Nephron (organoid): Measurements from ENCODE around the gene TIAL1.

ENCODE experiments used
- H3K27ac Mint-ChIP-seq, 3 experiments: 2 replicates each; pipeline ENCODE4 v1.8.0; 2020; ENCODE audit warnings: mixed read lengths in 3 of 3, mild to moderate bottlenecking in 2 of 3, moderate library complexity in 1 of 3
- H3K27me3 Mint-ChIP-seq: 2 replicates; pipeline ENCODE4 v1.8.0; 2021; ENCODE audit warnings: low read depth, mild to moderate bottlenecking, moderate library complexity, mixed read lengths
- H3K36me3 Mint-ChIP-seq: 2 replicates; pipeline ENCODE4 v1.8.0; 2020; ENCODE audit warnings: low read depth, mixed read lengths
- H3K4me1 Mint-ChIP-seq: 2 replicates; pipeline ENCODE4 v1.8.0; 2020; ENCODE audit warnings: mixed read lengths
- H3K4me3 Mint-ChIP-seq, 3 experiments: 2 replicates each; pipeline ENCODE4 v1.8.0; 2020; ENCODE audit warnings: mild to moderate bottlenecking in 3 of 3, mixed read lengths in 3 of 3, moderate library complexity in 2 of 3
- H3K9me3 Mint-ChIP-seq: 2 replicates; pipeline ENCODE4 v1.8.0; 2020; ENCODE audit warnings: mixed read lengths
- TF ChIP-seq, protein P1 (sequence below), 3 experiments: fragments of 200-600 bp; sonication (generic); IDR thresholded peaks; one replicate each; pipeline ENCODE4 v1.5.0; 2021; ENCODE audit warnings: antibody characterized with exemption in 3 of 3; ENCODE audit not compliant: unreplicated experiment in 3 of 3

Gene TIAL1

DNA sequence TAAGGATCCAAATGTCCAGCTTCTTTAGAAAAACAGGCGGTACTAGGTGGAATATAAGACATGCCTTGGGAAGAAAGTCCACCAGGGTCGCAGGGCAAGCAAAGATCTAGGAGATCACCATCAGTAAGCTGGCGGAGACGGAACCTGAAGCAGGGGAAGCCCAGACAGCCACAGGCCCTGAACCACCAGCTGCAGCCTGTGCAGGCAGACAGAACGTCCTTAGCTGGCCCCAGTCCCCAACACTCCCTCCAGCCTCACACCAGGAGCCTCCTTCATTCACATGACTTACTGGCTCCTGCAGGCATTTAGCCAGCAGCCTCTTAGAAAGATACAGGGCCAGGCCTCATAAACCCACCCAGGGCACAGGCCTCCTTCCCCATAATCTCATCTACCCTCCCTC, 71.6 kb downstream of the TIAL1 start:
- H3K4me3 Mint-ChIP-seq, result no peak overlapping the region
- H3K4me1 Mint-ChIP-seq, result peaks cover 30% of the 10 kb centered on the region
- H3K27me3 Mint-ChIP-seq, result peaks cover 19% of the 10 kb centered on the region
- no peaks in the 10 kb centered on the region for H3K36me3 Mint-ChIP-seq
- TF ChIP-seq, protein P1, sequence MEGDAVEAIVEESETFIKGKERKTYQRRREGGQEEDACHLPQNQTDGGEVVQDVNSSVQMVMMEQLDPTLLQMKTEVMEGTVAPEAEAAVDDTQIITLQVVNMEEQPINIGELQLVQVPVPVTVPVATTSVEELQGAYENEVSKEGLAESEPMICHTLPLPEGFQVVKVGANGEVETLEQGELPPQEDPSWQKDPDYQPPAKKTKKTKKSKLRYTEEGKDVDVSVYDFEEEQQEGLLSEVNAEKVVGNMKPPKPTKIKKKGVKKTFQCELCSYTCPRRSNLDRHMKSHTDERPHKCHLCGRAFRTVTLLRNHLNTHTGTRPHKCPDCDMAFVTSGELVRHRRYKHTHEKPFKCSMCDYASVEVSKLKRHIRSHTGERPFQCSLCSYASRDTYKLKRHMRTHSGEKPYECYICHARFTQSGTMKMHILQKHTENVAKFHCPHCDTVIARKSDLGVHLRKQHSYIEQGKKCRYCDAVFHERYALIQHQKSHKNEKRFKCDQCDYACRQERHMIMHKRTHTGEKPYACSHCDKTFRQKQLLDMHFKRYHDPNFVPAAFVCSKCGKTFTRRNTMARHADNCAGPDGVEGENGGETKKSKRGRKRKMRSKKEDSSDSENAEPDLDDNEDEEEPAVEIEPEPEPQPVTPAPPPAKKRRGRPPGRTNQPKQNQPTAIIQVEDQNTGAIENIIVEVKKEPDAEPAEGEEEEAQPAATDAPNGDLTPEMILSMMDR (IDR thresholded peaks at IDR 0.05; ENCODE audit: unreplicated experiment in 3 of 3), result no peak
- peak overlapping the region in 2 of 3 experiments; percentile 31 to 49 for H3K27ac Mint-ChIP-seq
- no peaks in the 10 kb centered on the region for H3K9me3 Mint-ChIP-seq

DNA sequence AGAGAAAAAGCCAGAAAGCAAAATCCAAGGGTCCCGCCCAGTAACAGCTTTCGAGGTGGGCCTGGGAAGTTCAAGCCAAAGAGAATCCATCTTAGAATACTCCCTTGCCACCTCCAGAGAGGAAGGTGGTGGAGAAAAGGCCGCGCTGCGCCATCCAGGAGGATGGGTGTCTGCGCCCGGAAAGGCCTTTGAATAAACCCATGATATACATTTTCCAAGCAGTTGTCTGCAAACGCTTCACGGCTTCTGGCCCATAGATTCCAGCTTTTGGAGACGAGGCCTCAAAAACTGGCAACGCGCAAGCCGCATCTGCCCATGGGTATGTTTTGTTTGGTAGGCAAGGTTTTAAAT, 72.1 kb downstream of the TIAL1 start:
- TF ChIP-seq, protein P1 (IDR thresholded peaks at IDR 0.05; ENCODE audit: unreplicated experiment in 3 of 3), result no peak
- no peak overlapping the region for H3K27ac Mint-ChIP-seq
- no peak overlapping the region for H3K4me3 Mint-ChIP-seq
- H3K27me3 Mint-ChIP-seq, result peaks cover 21% of the 10 kb centered on the region
- no peaks in the 10 kb centered on the region for H3K9me3 Mint-ChIP-seq
- peaks cover 30% of the 10 kb centered on the region for H3K4me1 Mint-ChIP-seq
- H3K36me3 Mint-ChIP-seq, result no peaks in the 10 kb centered on the region

DNA sequence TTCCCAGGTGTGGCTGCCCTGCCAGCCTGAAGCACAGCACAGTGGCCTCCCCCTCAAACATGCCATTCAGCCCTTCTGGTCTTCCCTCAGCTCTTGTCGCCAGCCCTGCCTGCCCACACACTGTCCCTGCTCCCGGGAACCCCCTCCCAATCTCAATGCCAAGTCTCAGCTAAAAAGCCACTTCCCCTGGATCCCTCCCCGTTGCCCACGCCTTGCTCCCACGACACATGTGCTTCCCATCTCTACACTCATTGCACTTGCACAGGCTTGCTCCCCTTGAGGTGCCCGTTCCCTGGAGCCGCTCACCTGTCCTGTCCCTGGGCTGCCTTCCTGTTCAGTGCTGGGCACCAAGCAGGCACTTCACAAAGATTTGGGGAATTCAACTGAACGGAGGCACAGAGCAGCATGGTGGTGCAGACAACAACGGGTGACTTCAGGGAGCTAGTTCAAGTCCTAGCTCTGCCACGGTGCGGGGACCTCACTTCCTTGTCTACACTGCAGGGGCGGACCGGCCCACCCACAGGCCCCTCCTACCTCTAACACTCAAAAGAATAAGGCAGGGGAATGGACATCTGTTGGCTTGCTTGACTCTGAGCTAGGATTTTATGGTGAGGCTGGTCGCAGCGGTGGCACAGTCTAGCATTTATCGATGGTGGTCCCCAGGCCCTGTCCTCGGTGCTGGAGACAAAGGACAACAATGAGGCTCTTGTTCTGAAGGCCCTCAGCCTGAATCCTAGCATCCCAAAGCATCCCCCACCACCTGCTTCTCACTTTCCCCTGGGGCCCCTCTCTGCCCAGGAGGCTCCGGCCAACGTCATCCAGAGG, 72.7 kb downstream of the TIAL1 start:
- Mint-ChIP-seq H3K4me1 (peaks cover 30% of the 10 kb centered on the region), H3K36me3 (no peaks in the 10 kb centered on the region), H3K27me3 (peaks cover 21% of the 10 kb centered on the region), H3K4me3 (no peak overlapping the region), H3K9me3 (no peaks in the 10 kb centered on the region), H3K27ac (no peak overlapping the region)
- TF ChIP-seq, protein P1 (IDR thresholded peaks at IDR 0.05; ENCODE audit: unreplicated experiment in 3 of 3), result no peak
